K562 treated with DMSO at 1 percent for 24 hours (cell line): Measurements from ENCODE around the gene OR2T2. TPM values are rescaled to one million over a fixed set of nuclear protein-coding genes. Genes with fewer than 3 reads are reported as not detected.

Experiments used
- total RNA-seq: library from RNA; unstranded; fragments of 300-600 nt; gene quantifications from 2 replicates; pipeline ENCODE4 v1.2.3, GENCODE V29; 2022; ENCODE audit warnings: low read depth; ENCODE audit not compliant: insufficient read depth

Gene OR2T2
- total RNA-seq: not detected in 2 replicates

GRCh38 chr1:248445399-248445798 lies at the start of gene OR2T2:
TSS of gene OR2T2 (plus strand) at chr1:248445637. CDS start at chr1:248452798, 7,161 bp downstream.

GRCh38 chr1:248402748-248403147 lies 42.7 kb upstream of the OR2T2 start, which contains the start of gene OR2T1:
TSS of gene OR2T1 (plus strand) at chr1:248403048. CDS start at chr1:248406148, 3,100 bp downstream.

GRCh38 chr1:248473051-248473450 lies 27.6 kb downstream of the OR2T2 start, which contains the start of gene OR2T3:
TSS of gene OR2T3 (plus strand) at chr1:248473351. CDS start at chr1:248473351, 0 bp downstream.

GRCh38 chr1:248488289-248488688 lies 42.9 kb downstream of the OR2T2 start, which contains the start of gene OR2T5:
TSS of gene OR2T5 (plus strand) at chr1:248488589. CDS start at chr1:248488589, 0 bp downstream.

Other genes with a start within 250 kb of the OR2T2 start
- gene OR2M3, start 248.4 kb upstream of the OR2T2 start, total RNA-seq: not detected in 2 replicates
- gene OR2M4, start 214.2 kb upstream of the OR2T2 start, total RNA-seq: not detected in 2 replicates
- not detected in 2 replicates for gene OR2T33, start 167.7 kb upstream of the OR2T2 start, total RNA-seq
- not detected in 2 replicates for gene OR2T12, start 142.2 kb upstream of the OR2T2 start, total RNA-seq
- not detected in 2 replicates for gene OR2M7, start 121.1 kb upstream of the OR2T2 start, total RNA-seq
- gene OR14C36, start 96.9 kb upstream of the OR2T2 start, total RNA-seq: not detected in 2 replicates
- not detected in 2 replicates for gene OR2T4, start 84.0 kb upstream of the OR2T2 start, total RNA-seq
- gene OR2T6, start 69.9 kb upstream of the OR2T2 start, total RNA-seq: not detected in 2 replicates
- not detected in 2 replicates for gene OR2T1, start 42.6 kb upstream of the OR2T2 start, total RNA-seq
- not detected in 2 replicates for gene OR2T3, start 27.7 kb downstream of the OR2T2 start, total RNA-seq
- not detected in 2 replicates for gene OR2T5, start 43.0 kb downstream of the OR2T2 start, total RNA-seq
- gene OR2G6, start 62.4 kb downstream of the OR2T2 start, total RNA-seq: not detected in 2 replicates
- gene OR2T29, start 117.1 kb downstream of the OR2T2 start, total RNA-seq: not detected in 2 replicates
- gene OR2T34, start 129.1 kb downstream of the OR2T2 start, total RNA-seq: not detected in 2 replicates
- not detected in 2 replicates for gene OR2T10, start 152.1 kb downstream of the OR2T2 start, total RNA-seq
- not detected in 2 replicates for gene OR2T11, start 189.5 kb downstream of the OR2T2 start, total RNA-seq
- not detected in 2 replicates for gene OR2T35, start 199.6 kb downstream of the OR2T2 start, total RNA-seq
- gene OR2T27, start 209.9 kb downstream of the OR2T2 start, total RNA-seq: not detected in 2 replicates